Keratinocyte (primary cell): ENCODE data around the gene MATK.

Experiments
- CTCF ChIP-seq, 3 experiments: IDR thresholded peaks in 1 of 3; conservative IDR thresholded peaks in 1 of 3; optimal IDR thresholded peaks in 1 of 3; 2 replicates in 2 of 3; 3 replicates in 1 of 3; pipeline versions ENCODE3 to v1.5.1; 2011; ENCODE audit warnings: low read length in 3 of 3, mild to moderate bottlenecking in 3 of 3, moderate library complexity in 2 of 3, control low read depth in 1 of 3, inconsistent platforms in 1 of 3; ENCODE audit not compliant: insufficient read depth in 2 of 3; ENCODE audit errors: extremely low read depth in 1 of 3
- EZH2 ChIP-seq: IDR thresholded peaks from one replicate; pipeline ENCODE4 v1.6.1; 2012; ENCODE audit warnings: inconsistent platforms, mild to moderate bottlenecking, low read length, moderate library complexity

GRCh38 chr19:3834349-3835054 is 48.3 kb upstream of the MATK start:
- no peak for TF ChIP-seq CTCF (optimal IDR thresholded peaks at IDR 0.05 in 1 of 3, IDR thresholded peaks at IDR 0.05 in 1 of 3, conservative IDR thresholded peaks at IDR 0.05 in 1 of 3; ENCODE audit: extremely low read depth in 1 of 3, insufficient read depth in 2 of 3, low read length in 3 of 3)
- no peak for TF ChIP-seq EZH2
